ENCODE measurements around the gene RPLP1.

RPLP1 gene

DNA sequence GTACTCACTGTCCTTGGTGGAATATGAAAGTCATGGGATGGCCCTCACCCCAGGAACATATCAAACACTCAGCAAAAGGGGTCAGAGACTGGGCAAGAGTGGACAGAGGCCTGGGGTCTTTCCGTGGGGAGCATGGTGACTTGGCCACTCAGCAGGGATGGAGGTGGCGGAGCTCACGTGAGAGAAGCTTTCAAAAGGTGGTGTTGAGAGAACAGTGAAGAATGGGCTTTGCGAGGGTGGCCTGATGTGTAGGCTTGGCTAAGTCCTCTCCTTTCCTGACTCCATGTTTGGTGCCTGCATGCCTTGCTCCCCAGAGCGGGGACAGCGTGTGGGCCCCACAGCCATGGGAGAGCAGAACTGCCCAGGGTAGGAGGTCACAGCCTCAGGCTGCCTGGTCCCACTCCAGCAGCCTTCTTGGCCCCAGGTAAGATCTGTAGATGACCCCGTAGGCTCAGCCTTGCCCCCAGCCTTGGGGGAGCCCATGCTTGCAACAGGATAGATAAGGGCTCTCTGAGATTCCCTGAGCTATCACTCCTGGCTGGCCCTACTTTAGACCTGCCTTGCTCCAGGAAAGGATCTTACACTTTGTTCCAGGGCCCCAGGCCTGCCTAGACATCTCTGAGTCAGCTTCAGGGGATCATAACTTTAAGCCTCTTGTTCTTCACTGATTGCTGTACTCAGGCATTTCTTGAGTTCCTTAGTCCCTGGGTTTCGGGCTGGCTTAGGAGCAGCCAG lies 17.0 kb downstream of the RPLP1 start:
- DNase-seq (ENCODE audit: low read depth), result no peak

GRCh38 chr15:69472046-69472445 lies 19.4 kb downstream of the RPLP1 start:
- no peak for DNase-seq (ENCODE audit: low read depth)

GRCh38 chr15:69472562-69472961 lies 19.9 kb downstream of the RPLP1 start:
- no peak for DNase-seq (ENCODE audit: low read depth)

GRCh38 chr15:69474291-69474690 lies 21.7 kb downstream of the RPLP1 start:
- no peak for DNase-seq (ENCODE audit: low read depth)

- no peak for DNase-seq (ENCODE audit: low read depth)
Measured at GRCh38 chr15:69474846-69475455, 22.3 kb downstream of the RPLP1 start.

DNA sequence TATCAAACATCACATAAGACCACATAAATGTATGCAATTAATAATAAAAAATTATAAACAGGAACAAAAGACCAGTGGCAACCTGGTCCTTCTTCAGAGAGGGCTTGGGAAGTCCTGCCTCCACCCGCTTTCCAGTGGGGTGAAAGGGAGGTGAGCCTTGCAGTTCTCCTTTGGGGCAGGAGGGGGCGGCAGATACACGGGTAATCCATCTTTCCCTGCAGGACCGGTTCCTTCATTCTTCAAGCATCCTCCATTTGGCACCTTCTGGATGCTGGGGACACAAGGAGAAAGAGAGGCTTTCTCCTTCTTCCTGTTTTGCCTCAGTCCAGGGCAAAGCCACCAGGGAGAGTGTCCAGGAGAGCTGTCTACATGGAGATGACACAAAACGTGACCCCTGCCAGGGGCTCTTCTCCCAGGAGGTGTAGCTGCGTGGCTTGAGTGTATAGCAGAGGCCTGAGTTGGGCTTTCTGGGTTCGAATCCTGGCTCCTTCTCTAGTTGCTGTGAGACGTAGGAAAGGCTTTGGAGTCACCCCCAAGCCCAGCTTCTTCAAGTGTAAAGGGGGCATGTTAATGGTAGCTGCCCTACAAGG lies 23.2 kb downstream of the RPLP1 start:
- peak; percentile 57 for DNase-seq (ENCODE audit: low read depth)

- DNase-seq (ENCODE audit: low read depth), result no peak
Measured at GRCh38 chr15:69476704-69477473, 24.3 kb downstream of the RPLP1 start.

DNA sequence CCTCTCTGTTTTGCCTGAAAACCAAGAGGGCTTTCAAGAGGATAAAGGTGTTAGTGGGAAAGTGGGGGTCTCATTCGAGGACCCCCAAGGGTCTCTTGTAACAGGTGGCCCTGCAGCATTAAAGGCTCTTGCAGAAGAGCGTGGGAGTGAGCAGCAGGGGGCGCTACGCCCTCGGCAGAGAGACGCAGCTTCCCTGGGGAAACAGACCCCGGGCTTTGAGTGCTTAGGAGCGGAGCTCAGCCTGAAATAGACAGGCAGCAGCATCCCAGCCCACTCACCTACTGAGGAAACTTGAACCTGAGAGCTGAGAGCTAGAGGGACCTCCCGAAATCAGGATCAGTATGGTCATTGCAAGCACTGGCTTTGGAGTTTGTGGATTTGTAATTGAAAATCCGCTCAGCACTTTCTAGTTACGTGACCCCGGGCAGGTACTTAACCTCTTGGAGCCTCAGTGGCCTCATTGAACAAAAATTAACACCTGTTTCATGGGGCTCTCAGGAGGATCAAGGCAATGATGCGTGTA lies 25.7 kb downstream of the RPLP1 start:
- peak; percentile 29 for DNase-seq (ENCODE audit: low read depth)

- no peak for DNase-seq (ENCODE audit: low read depth)
Measured at GRCh38 chr15:69479081-69479480, 26.5 kb downstream of the RPLP1 start.

- no peak for DNase-seq (ENCODE audit: low read depth)
Measured at GRCh38 chr15:69479971-69480370, 27.4 kb downstream of the RPLP1 start.

DNA sequence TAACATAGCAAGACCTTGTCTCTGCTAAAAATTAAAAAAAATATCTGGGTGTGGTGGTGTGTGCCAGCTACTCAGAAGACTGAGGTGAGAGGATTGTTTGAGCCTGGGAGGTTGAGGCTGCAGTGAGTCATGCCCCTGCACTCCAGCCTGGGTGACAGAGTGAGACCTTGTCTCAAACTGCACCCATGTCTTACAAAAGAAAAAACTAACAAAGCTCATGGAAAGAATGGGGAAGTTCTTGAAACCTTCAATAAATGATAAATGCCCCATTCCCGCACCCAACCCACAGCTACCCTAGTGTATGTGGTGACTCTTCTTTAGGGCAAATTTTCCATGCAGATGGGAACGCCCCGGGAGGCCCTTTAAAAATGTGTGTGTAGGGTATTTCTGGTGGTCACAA lies 28.3 kb downstream of the RPLP1 start:
- no peak for DNase-seq (ENCODE audit: low read depth)

GRCh38 chr15:69482686-69483256 lies 30.2 kb downstream of the RPLP1 start:
- DNase-seq (ENCODE audit: low read depth), result no peak

DNA sequence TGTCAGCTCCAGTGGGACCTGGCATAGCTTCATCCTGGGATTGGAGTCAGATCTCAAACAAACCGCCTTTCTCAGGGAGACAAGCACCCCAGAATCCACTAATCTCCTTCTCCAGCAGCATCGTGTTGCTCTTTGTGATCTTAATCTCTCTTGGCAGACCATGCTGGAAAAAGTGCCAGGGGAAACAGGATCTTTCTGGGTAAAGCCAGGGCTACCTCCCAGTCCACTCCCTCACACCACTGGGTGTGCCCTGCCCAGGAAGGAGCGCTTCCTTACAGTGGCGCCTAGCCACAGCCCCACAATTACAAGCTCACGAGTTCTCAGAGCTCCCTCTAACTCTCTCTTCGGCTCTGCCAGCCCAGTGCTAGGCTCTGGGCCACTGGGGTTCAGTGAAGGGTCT lies 32.2 kb downstream of the RPLP1 start:
- DNase-seq (ENCODE audit: low read depth), result no peak

- no peak for DNase-seq (ENCODE audit: low read depth)
Measured at GRCh38 chr15:69486481-69487110, 34.0 kb downstream of the RPLP1 start.

GRCh38 chr15:69489073-69489571 lies 36.5 kb downstream of the RPLP1 start:
- DNase-seq (ENCODE audit: low read depth), result no peak

DNA sequence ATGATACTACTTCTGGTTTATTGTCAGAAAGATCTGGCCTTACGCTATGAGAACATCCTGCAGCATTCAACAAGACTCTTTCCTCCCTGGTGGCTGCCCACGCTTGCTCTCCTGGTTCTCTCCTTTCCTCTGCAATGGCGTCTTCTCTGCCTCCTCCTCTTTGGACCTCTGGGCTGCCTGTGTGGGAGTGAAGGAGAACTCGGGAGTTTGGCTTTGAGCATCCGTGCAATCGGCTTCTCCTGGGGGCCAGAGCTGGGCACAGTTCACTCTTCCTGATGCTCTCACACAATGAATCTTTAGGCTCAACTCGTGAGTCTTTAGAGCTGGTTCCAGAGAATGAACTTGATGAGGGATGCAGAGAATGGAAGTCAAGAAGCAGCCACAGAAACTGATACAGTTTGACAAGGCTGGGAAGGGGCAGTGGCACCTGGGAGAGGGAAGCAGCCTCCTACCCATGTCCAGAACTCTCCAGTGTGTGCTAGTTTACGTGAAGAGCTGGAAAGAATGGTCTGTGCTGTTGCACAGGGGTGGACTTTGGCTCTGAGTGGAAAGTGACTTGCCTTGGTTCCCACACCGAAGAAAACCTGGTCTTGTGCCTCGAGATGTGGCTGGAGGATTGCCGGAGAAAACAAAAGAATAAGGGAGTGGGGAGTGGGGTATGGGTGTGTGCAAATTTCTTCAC lies 37.9 kb downstream of the RPLP1 start:
- DNase-seq (ENCODE audit: low read depth), result no peak

GRCh38 chr15:69491038-69491505 lies 38.5 kb downstream of the RPLP1 start:
- DNase-seq (ENCODE audit: low read depth), result no peak

GRCh38 chr15:69493406-69493805 lies 40.8 kb downstream of the RPLP1 start:
- no peak for DNase-seq (ENCODE audit: low read depth)

DNA sequence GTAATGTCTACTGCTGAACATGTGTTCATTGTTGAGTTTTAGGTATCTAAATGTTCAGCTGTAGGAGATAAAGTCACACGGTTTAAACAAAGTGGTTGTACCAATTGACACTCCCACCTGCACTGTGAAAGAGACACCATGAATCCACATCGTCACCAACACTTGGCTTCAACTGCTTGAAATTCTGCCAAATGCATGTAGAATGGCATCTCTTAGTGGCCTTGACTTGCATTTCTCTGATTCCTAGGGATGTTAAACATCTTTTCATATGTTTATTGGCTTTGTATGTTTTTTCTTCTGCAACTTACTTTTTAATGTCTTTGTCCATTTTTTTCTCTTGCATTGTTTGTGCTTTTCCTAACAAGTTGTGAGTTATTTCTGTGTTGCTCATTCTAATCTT lies 43.4 kb downstream of the RPLP1 start:
- no peak for DNase-seq (ENCODE audit: low read depth)

DNA sequence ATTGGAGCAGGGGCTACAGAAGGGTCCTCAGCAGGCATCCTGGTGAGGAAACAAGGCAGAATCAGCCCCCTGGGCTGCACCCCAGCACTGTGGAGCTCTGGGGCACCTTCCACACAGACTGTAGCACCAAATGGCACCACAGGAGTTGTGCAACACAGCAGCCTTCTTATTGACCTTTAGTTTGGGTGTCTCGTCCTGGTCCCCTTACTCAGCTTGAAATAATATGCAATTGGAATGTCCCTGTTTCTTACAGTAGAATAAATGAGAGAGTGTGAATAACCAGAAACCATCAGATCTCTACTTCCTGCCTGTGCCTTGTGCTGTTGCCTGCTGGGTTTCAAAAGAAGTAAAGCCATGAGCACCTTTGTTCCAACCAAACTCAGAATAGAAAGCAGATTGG lies 44.5 kb downstream of the RPLP1 start:
- DNase-seq (ENCODE audit: low read depth), result no peak

DNA sequence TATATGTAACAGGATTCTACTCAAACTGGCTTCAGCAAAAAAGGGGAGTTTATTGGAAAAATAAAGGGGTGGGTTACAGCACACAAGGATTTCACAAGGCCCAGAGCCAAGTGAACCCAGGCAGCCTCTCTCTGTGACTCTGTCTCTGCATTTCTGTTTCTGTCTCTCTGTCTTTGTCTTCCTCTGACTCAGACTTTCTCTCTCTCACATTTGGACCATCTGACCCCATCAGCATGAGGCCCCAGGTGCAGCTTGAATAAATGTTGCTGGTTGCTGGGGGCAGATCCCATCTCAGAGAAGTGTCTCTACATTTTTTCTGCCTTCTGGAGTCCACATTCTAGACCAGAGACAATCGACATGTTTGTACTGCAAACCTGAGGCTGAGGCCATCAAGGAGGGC lies 45.0 kb downstream of the RPLP1 start:
- DNase-seq (ENCODE audit: low read depth), result no peak

All from stimulated activated CD4-positive, alpha-beta T cell treated with anti-CD3 and anti-CD28 coated beads, Interleukin-2, amount 100 ng/mL, for 4 hours (primary cell).